GM19468 (cell line): ENCODE measurements around the gene ERFL.
A peak's percentile ranks its signal among the peaks of the same experiment; 100 is the strongest.

Experiments
- ATAC-seq: cut with Tn5 transposase; IDR thresholded peaks from one replicate; pipeline ENCODE4 v1.9.1; 2021; ENCODE audit warnings: mild to moderate bottlenecking, moderate library complexity, moderate number of reproducible peaks; ENCODE audit not compliant: unreplicated experiment; ENCODE audit errors: extremely low read depth

ERFL gene

DNA sequence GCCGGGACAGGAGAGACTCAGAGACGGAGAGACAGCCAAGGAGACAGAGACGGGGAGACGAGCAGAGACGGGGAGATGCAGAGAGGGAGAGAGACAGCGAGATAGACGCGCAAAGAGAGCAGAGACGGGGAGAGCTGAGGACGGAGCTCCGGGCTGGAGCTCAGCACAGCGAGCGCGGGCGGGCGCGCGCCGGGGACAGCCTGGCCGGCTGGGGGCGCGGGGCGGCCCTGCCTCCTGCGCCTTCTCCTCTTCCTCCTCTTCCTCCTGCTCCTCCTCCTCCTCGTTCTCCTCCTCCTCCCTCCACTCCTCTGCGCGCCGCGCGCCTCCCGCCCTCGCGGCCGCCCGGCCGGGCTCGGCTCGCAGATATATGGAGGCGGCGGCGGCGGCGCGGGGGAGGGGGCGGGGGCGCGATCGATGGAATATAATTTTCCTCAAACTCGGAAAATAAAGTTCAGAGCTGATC, at the start of gene ERFL:
ERFL (minus strand) TSS at position 229 of the 463 bp plus-strand sequence. CDS start 15,530 bp downstream, outside the sequence.
- ATAC-seq: no peak

DNA sequence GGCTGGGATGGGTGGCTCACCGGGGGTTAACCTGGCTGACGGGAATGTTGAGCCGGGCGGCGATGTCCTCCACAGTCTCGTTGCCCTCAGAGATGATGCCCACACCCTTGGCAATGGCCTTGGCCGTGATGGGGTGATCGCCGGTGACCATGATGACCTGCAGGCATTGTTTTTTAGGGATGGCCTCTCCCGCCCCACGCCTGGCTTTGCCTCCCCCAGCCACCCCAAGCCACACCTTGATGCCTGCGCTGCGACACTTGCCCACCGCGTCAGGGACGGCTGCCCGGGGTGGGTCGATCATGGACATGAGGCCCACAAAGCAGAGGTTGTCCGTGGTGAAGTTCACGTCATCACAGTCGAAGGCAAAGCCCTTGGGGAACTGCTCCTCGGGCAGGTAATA, 49.7 kb upstream of the ERFL start:
- no peak for ATAC-seq

DNA sequence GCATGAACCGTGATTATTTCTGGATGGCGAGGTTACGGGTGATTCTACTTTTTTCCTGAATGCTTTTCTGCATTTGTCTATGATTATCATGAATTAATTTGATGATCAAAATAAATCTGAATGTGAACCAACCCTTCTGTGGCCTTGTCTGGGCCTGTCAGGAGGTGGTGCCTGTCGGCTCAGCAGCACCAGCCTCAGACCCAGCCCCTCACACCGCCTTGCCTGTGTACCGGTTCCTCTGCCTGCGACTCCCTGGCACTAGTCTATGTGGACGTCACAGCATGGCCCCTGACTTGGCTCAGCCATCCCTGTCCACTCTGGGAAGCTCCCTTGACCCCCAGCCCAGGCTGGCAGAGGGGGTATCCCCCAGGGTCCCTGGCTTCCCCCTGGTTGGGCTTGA, 46.4 kb upstream of the ERFL start:
- no peak for ATAC-seq

DNA sequence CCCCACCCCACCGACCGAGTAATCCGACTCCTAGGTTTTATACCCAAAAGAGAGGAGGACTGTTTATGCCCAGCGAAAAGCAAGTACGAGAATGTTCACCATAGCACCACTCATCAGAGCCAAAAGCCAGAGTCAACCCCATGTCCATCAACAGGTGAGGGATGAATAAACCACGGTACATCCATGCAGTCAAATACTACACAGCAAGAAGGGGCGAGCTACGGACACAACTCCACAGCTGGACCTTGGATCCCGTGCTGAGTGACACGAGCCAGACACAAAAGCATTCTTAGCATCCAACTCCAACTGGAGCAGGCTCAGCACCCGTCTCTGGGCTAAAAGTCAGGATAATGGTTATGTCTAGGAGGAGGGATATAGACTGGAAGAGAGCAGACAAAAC, 43.1 kb upstream of the ERFL start:
- no peak for ATAC-seq

DNA sequence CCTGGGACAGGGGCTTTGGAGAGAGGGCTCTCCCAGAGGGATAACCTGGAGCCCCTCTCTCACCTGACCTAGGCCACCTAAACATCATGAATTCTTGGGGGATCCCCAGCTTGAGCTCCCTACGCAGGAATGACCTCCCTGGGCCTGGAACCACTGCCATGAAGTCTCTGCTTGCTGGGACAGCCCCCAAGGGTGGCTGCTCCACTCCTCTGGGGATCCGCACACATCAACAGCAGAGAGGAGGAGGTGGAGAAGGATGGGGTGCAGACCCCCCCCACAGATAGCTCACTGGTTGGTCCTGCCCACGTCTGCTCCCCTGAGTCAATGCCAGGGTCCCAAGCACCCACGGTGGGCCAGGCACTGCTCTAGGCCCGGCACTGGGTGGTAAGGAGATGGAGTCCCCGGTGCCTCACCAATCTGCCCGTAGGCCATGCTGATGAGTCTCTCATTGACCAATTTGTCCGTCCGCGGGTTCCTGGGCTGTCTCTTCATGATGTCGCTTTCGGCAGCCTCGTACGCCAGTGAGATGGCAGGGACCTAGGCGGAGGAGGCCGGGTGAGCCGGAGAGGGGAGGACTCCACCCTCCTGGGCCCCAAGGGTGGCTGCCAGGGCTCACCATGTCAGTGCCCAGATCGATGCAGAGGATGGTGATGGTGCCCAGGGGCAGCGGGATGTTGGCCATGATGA, 41.7 kb upstream of the ERFL start:
- ATAC-seq: no peak

DNA sequence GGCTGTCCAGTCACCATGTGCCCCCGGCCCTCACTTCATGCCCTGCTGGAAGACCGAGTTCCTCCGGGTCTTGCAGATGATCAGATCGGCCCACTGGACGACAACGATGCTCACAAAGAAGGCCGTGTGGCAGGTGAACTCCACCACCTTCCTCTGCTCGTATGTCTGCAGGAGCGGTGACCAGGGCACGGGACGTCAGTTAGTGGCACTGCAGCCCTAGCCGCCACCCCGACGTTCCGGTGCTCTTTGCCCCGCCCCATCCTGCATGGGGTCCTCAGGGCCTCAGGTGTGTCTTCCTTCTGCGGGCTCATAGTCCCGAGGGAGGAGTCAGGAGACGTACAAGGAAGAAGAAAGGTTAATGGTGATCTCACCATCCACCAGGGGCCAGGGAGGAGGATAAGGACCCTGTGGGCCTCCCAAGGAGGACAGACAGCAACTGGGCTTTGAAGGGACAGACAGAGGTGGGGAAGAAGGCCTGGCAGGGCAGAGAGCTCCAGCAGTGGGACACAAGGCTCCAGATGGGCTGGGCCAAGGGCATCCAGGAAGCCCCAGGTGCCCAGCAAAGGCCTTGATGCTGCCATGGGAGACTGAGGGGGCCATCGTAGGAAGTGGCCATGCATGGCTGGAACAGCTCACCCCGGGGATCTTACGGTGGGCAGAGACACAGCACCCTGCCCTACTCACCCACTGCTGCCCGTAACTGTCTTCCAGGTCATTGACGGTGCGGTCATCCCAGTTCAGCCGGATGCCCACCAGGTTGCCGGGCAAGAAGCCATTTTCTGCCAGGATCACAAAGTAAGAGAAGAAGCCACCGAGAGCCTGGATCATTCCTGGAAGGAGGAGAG, 40.7 kb upstream of the ERFL start:
- no peak for ATAC-seq

DNA sequence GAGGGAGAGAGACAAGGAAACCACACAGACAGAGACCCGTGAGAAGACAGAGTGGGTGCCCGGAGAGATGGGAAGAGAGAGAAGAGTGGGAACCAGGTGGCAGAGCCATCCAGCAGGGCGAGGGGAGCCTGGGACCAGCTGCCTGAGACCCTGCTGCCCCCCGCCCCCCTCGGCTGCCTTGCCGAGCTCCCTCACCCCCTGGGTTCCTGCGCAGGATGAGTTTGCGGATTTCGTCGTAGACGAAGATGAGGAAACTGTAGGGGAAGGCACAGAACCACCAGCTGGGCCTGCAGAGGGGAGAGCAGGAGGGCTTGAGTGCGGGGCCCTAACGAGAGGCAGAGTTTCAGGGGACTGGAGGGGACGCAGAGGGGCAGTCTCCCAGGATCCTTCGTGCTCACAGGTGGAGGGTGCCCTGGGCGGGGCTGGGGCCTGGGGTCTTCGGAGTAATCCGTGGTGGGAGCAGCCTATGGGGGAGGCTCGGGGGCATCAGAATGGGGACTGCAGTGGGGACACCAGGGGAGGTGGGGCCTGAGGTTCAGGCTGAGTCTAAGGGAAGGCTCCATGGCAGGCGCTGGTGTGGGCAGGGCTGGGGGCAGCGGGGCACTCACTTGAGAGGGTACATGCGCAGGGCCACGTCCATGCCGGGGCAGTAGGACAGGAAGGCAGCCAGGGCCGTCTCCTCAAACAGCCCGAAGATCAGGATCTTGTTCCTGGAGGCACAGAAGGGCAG, 39.0 kb upstream of the ERFL start:
- ATAC-seq: no peak

DNA sequence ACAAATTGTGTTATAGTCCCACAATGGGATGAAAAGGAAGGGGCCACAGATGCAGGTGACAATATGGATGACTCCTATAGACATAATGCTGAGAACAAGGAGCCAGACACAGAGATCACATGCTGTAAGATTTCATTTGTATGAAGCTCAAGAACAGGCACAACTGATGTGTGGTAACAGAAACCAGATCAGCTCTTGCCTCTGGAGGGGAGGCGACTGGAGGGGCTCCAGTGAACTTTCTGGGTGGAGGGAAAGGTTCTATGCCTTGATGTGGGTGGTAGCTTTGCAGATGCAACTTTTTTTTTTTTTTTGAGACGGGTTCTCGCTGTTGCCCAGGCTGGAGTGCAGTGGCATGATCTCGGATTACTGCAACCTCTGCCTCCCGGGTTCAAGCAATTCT, 36.9 kb upstream of the ERFL start:
- ATAC-seq: no peak

DNA sequence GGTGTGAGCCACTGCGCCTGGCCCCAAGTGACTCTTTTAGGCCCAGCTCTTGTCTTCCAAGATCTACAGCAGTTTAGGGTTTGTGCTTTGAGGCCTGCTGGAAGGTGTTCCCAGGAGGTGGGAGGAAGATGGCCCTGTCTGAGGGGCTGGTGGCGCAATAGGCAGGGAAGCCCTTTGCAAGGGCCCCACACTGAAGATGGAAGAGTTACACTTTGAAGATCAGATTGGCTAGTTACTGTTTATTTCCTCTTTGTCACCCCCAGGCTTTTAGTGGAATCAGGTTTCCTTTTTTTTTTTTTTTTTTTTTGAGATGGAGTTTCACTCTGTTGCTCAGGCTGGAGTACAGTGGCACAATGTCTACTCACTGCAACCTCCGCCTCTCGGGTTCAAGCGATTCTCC, 32.7 kb upstream of the ERFL start:
- ATAC-seq: no peak

DNA sequence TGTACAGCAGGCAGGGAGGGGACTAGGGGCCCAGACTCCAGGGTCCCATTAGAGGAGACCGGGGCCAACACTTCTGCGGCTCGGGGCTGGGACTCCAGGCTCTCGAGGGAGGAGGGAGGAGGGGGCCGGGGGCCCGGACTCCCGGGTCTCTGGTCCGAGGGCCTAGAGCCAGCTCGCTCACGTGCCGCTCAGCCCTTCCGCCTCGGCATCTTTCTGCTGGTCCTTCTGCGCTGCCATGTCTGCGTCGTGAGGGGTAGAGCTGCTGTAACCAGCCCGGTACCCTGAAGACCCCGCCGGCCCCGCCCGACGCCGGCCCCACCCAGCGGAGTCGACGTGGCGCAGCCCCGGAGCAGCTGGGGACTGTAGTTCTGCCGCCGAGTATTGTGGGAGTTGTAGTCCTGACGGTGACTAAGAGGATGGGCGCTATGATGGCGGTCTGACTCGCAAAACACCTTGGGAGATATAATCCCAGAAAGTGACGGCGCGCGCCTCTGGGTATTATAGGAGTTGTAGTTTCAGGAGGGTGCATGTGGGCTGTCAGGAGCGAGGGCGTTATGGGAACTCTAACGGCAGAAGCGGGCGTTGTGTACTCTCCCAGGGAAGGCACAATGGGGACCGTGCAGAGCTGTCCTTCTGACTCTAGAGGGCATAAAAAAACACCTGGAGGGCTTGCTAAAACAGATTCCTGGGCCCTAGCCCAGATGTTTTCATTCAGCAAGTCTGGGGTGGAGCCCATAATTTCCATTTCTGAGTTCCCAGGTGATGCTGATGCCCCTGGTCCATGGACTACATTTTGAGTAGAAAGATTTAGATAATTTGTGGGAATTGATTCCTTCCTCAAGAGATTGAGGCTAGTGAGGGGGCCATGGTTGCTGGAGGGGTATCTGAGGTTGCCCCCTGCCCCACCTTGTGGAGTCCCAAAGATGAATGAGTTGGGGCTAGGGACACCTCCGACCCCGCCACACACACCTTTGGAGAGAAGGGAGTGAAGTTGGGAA, 31.1 kb upstream of the ERFL start, which contains the start of gene RABAC1:
RABAC1 (minus strand) TSS at position 266 of the 998 bp plus-strand sequence; CDS start at position 237, 29 bp downstream.
- ATAC-seq: peak; percentile 60

DNA sequence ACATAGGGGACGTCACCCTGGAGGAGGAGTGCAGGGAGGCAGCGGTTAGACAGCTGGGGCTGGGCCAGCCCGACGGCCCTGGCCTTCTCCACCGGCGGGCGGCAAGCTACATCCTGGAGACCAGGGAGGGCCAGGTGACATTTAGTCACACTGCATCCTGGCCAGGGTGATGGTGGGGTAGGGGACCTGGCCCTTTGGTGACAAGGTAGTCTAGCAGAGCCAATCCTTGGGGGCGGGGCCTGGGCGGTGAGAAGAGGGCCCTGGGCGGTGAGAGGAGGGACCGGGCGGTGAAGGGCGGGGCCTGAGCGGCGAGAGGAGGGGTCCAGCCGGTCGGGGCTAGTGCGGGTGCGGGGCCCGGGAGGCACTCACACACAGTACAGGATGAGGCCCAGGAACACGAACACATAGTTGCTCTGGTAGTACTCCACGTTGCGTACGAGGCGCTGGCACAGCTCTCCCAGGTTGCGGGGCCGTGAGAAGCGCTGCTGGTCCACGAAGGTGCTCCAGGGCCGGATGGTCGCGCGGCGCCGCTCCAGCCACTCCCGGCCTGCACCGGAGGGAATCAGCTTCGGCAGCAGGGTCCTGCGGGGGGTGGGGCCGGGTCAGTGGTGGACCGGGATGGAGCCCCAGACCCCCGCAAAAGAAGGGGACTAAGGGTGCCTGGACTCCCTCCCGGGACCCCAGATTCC, 30.3 kb upstream of the ERFL start:
- ATAC-seq: no peak

DNA sequence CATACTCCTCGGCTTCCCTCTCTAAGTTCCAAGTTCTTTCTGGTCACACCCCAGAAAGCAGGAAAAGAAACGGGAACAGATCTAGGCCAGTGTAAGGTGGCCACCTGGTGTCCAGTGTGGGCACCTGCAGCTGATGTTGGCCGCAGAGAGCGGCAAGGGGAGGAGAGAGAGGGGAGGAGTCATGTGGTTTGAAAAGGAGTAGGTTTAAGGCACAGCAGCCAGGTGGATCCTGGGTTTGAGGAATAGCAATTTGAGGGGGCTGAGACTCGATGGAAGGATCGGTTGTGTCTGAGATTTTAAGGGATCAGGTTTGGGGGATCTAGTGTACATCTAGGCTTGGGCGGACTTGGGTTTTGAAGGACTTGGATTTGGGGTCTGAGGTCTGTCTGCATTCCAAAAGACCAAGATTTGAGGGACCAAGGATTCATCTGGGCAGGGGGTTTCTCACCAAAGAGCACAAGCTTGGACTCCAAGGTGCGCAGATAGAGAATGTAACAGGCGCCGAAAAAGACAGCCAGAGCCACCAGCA, 29.7 kb upstream of the ERFL start:
- no peak for ATAC-seq

DNA sequence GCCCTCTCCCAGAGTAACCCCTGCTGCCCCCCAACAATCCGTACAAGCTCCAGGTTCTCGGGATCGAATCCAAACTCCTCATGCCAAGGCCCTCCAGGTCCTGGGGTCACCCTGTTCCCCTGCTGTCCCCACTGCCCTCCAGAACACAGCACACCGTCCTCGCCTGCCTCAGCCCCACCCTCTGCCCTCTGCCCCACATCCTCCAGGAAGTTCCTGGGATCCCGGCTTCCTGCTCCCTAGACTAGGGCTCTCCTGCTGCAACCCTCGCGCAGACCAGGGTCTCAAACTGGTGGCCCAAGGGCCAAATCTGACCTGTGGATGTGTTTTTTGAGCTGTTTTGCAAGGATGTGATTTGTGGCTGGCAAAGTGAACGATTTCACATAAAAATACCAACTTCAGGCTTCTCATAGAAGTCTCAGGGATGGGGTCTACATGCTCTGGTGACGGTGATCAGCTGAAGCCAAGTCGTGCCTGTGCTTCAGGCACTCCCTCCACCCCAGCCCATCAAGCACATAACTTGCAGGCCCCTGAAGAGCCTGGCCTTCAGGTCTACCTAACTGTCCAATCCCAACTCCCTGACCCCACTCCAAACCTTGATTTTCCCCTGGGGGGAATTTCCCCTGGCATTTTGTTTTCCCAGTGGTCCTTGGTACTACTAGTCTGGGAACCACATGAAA, 29.1 kb upstream of the ERFL start:
- no peak for ATAC-seq

DNA sequence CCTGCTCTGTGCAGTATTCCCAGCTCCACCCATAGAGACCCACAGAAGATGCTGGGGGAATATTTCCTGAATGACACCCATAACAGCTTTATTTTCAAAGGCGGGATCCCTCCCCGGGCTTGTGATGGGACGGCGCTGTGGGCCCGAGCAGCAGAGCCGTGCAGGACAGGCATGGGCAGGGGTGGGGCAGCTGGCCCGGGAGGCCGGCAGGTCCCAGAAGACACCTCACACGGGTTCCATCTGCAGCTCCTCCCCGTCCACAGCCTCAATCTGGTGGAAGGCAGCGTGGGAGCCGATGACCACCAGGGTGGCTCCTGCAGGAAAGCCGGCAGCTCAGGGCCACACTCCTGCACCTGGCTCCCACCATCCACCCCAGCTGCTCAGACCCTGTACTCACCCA, 28.4 kb upstream of the ERFL start:
- no peak for ATAC-seq

DNA sequence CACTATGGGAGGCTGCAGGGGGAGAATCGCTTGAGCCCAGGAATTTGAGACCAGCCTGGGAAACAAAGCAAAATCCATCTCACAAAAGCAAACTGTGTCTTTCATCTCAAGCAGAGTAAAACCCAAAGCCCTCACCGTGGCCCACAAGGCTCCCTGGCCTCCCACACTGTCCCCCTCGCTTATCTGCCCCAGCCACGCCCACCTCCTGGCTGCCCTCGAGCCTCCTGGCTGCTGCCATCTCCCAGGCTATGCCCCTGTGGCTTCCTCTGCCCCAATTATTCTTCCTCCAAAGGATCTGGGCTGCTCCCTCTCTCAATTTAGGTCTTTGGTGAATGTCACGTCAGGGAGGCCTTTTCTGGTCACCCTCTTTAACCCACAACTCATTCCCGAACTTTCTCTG, 27.3 kb upstream of the ERFL start:
- ATAC-seq: no peak

DNA sequence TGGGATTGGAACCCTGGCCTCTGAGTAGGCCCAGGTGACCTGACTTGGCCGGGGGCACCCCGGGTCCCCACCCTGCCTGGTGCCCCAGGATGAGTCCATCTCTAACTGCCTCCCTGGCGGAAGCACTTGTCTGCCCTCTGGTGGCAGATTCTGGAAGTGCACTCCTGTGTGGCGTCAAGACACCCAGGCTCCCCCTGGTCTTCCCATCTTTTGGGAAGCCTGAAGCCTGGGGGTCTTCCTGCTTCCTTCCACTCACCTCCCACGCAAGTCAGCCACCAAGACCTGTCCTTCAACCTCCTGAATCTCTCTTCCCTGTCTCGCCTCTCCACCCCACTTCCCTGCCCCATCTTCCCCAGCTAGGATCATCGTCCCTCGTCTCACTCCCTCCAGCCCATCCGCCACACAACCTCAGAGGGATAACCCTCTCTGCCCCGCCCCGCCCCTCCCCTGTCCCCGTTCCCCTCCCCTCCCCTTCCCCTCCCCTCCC, 23.5 kb upstream of the ERFL start:
- no peak for ATAC-seq

DNA sequence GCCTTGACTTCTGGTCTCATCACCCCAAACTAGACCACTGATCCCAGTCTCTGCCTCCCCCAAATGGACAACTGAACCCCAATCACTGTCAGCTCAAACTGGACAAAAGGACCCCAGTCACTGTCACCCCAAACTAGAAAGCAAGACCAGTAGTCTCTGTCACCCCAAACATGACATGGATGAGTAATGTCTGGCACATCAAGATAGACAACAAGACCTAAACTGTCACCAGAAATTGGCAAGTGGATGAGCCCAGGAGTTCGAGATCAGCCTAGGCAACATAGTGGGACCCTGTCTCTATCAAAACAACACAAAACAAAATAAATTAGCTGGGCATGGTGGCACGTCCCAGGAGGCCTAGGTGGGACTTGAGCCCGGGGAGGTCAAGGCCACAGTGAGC, 18.8 kb upstream of the ERFL start:
- no peak for ATAC-seq

DNA sequence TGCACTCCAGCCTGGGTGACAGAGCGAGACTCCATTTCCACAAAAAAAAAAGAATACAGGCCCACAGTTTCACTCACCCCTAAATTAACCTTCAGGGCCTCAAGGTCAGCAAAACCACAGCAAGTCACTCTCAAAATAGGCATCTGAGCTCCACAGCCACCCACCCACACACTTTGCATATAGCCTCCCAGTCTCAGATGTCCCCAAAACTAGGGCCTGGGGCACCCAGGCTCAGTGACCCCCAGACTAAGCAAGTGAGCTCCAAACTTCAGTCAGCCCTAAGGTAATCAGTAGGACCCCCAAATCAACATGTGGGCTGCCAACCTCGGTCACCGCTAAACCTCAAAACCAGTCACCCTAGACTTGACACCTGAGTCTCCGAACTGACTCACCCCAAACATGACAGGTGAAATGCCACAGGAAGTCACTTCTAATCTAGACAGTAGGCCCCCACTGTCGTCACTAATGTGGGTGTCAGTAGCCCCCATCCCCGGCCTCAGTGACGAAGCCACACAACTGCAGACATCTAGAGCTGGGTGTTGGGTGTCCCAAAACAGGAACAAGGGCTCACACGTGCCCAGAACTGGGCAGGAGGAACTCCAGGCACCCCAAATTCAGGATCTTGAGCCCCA, 17.0 kb upstream of the ERFL start:
- peak; percentile 59 for ATAC-seq
